ENCODE measurements around the gene CENPE. TPM values are rescaled to one million over a fixed set of nuclear protein-coding genes. Genes with fewer than 3 reads are reported as not detected.

The CENPE gene
- total RNA-seq, 1 experiment from 2014 or later, result 30.3 TPM

GRCh38 chr4:103095080-103095479 lies 103.1 kb downstream of the CENPE start:
- Mint-ChIP-seq H3K27ac (ENCODE audit: unreplicated experiment) (no peak overlapping the region), H3K4me1 (ENCODE audit: low read depth, unreplicated experiment) (peaks cover 7% of the 10 kb centered on the region), H3K36me3 (ENCODE audit: insufficient read depth, unreplicated experiment) (no peaks in the 10 kb centered on the region), H3K9me3 (ENCODE audit: unreplicated experiment) (no peaks in the 10 kb centered on the region), H3K27me3 (ENCODE audit: insufficient read depth, unreplicated experiment) (no peaks in the 10 kb centered on the region), H3K4me3 (ENCODE audit: unreplicated experiment) (no peak overlapping the region)
- Histone ChIP-seq H3K4me1 (0 out of 2 replicates have a peak, but pooled peaks cover 8% of the 10 kb centered on the region), H3K27me3 (replicated peaks; ENCODE audit: control insufficient read depth, insufficient read depth, low read length) (no peaks in the 10 kb centered on the region), H3K4me3 (ENCODE audit: low read depth, low read length) (no peak overlapping the region), H3K9me3 (no peaks in the 10 kb centered on the region), H3K36me3 (ENCODE audit: control insufficient read depth, insufficient read depth, low read length) (no peaks in the 10 kb centered on the region)
- ChIA-PET CTCF (no interaction called here), POLR2A (no interaction called here)
- BruUV-seq (replicated peaks), result no TSS peak
- DNase-seq, result no peak
- no peak for TF ChIP-seq CTCF (IDR thresholded peaks at IDR 0.05; ENCODE audit: insufficient read depth in 1 of 2, low read depth in 1 of 2, low read length in 1 of 2, severe bottlenecking in 1 of 2, unreplicated experiment in 1 of 2)
- intact Hi-C loops (cut with micrococcal nuclease; ENCODE audit: unreplicated experiment), result loop anchor here (10.0 kb wide), 2 partner anchors 750 to 840 kb away; partner anchors contain the start of gene SLC39A8

DNA sequence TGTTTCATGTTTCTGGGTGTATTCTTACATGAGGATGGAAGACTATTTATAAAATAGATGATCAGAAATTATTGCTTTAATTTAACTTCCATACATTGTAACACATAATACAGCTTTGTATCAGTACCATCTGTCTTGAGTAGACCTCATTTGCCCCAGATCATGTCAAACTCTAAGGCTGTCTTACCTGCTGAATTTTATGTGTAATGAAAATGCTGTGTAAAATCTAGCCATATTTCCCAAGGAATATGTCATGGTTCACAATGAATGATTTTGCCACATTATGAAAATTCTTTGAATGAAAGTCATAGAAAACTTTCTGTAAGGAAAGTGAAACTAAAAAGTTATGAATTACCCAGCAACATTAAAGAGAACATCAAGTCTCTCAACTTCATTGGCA lies 105.9 kb downstream of the CENPE start:
- intact Hi-C loops (cut with micrococcal nuclease; ENCODE audit: unreplicated experiment), result loop anchor here (5.0 to 10.0 kb wide), 3 partner anchors 660 to 843 kb away; partner anchors contain the start of gene SLC39A8
- H3K27ac Mint-ChIP-seq (ENCODE audit: unreplicated experiment), result no peak overlapping the region
- H3K9me3 Mint-ChIP-seq (ENCODE audit: unreplicated experiment), result no peaks in the 10 kb centered on the region
- H3K4me1 Mint-ChIP-seq (ENCODE audit: low read depth, unreplicated experiment), result peaks cover 7% of the 10 kb centered on the region
- POLR2A ChIA-PET, result no interaction called here
- no peak for TF ChIP-seq CTCF (IDR thresholded peaks at IDR 0.05; ENCODE audit: insufficient read depth in 1 of 2, low read depth in 1 of 2, low read length in 1 of 2, severe bottlenecking in 1 of 2, unreplicated experiment in 1 of 2)
- BruUV-seq (replicated peaks), result no TSS peak
- no peak for DNase-seq
- CTCF ChIA-PET, result interaction anchor here (1.2 to 1.4 kb wide), 2 partner anchors 30 to 85 kb away, joined by 3 to 4 read pairs; no protein-coding TSS in a partner anchor
- H3K36me3 Mint-ChIP-seq (ENCODE audit: insufficient read depth, unreplicated experiment), result no peaks in the 10 kb centered on the region
- no peaks in the 10 kb centered on the region; the same call in 1 of the 2 replicates for H3K36me3 ChIP-seq (ENCODE audit: control insufficient read depth, insufficient read depth, low read length)
- no peak overlapping the region for H3K4me3 ChIP-seq (ENCODE audit: low read depth, low read length)
- H3K4me1 ChIP-seq, result no peaks in the 10 kb centered on the region
- H3K9me3 ChIP-seq, result no peaks in the 10 kb centered on the region
- H3K27me3 Mint-ChIP-seq (ENCODE audit: insufficient read depth, unreplicated experiment), result no peaks in the 10 kb centered on the region
- no peaks in the 10 kb centered on the region for H3K27me3 ChIP-seq (replicated peaks; ENCODE audit: control insufficient read depth, insufficient read depth, low read length)
- H3K4me3 Mint-ChIP-seq (ENCODE audit: unreplicated experiment), result no peak overlapping the region

DNA sequence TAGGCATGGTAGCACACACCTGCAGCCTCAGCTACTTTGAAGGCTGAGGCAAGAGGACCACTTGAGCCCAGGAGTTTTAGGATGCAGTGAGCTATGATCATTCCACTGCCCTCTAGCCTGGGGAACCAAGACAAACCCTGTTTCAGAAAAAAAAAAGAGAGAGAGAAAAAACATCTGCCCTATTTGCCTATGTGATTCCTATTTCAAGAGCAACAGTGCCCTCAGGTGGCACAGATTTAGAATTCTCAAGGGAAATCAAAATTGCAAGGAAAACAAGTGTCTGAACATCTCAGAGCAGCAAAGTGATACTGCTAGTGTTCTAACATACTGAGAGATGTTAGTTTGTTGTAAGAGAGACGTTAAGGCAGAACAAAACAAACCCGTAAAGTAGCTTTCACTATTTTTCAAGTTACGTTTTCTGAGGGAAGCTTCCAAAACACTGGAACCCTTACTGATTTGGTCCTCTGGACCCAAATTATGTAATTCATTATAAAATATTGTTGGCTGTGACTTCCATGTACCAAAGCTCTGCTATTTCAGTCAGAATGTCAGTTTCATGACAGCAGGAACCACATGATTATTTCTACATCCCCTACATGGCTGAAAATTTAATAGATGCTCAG lies 106.4 kb downstream of the CENPE start:
- POLR2A ChIA-PET, result no interaction called here
- Mint-ChIP-seq H3K27ac (ENCODE audit: unreplicated experiment) (no peak overlapping the region), H3K36me3 (ENCODE audit: insufficient read depth, unreplicated experiment) (no peaks in the 10 kb centered on the region), H3K4me3 (ENCODE audit: unreplicated experiment) (no peak overlapping the region), H3K9me3 (ENCODE audit: unreplicated experiment) (no peaks in the 10 kb centered on the region), H3K27me3 (ENCODE audit: insufficient read depth, unreplicated experiment) (no peaks in the 10 kb centered on the region), H3K4me1 (ENCODE audit: low read depth, unreplicated experiment) (peaks cover 3% of the 10 kb centered on the region)
- CTCF ChIA-PET, result interaction anchor here (0.8 to 1.4 kb wide), 6 partner anchors 8 to 471 kb away, joined by 3 to 5 read pairs (median 4); partner anchors contain the start of gene BDH2
- intact Hi-C loops (cut with micrococcal nuclease; ENCODE audit: unreplicated experiment), result loop anchor here (1.0 to 10.0 kb wide), 7 partner anchors 45 to 843 kb away; partner anchors contain the start of gene SLC39A8
- H3K4me3 ChIP-seq (ENCODE audit: low read depth, low read length), result no peak overlapping the region
- H3K27me3 ChIP-seq (replicated peaks; ENCODE audit: control insufficient read depth, insufficient read depth, low read length), result no peaks in the 10 kb centered on the region
- DNase-seq, result peak; percentile 42 to 56
- no TSS peak for BruUV-seq (replicated peaks)
- no peaks in the 10 kb centered on the region for H3K9me3 ChIP-seq
- peak; percentile 44 to 57 for TF ChIP-seq CTCF (IDR thresholded peaks at IDR 0.05; ENCODE audit: insufficient read depth in 1 of 2, low read depth in 1 of 2, low read length in 1 of 2, severe bottlenecking in 1 of 2, unreplicated experiment in 1 of 2)
- no peaks in the 10 kb centered on the region; the same call in 1 of the 2 replicates for H3K36me3 ChIP-seq (ENCODE audit: control insufficient read depth, insufficient read depth, low read length)
- H3K4me1 ChIP-seq, result no peaks in the 10 kb centered on the region

Measured in Caco-2 (cell line).